ENCODE results near the gene MARCKS.
"Not testable (repeated sequence)": the region's sequence is repeated elsewhere in the genome, so short reads cannot be mapped to it uniquely, and the experiment has no call there.

MARCKS gene

GRCh38 chr6:113884011-113884410 is 26.9 kb downstream of the MARCKS start:
- DNase-seq (ENCODE audit: low read depth) = no peak

GRCh38 chr6:113886512-113886911 is 29.4 kb downstream of the MARCKS start:
- DNase-seq (ENCODE audit: low read depth) = no peak

GRCh38 chr6:113888493-113888892 is 31.3 kb downstream of the MARCKS start:
- DNase-seq (ENCODE audit: low read depth) = no peak

GRCh38 chr6:113888956-113889630 is 31.9 kb downstream of the MARCKS start:
- no peak for DNase-seq (ENCODE audit: low read depth)

GRCh38 chr6:113893451-113893850 is 36.3 kb downstream of the MARCKS start:
- DNase-seq (ENCODE audit: low read depth) = no peak

- no peak for DNase-seq (ENCODE audit: low read depth)
Measured at GRCh38 chr6:113893866-113894265, 36.7 kb downstream of the MARCKS start.

- no peak for DNase-seq (ENCODE audit: low read depth)
Measured at GRCh38 chr6:113894712-113895674, 37.8 kb downstream of the MARCKS start.

- no peak for DNase-seq (ENCODE audit: low read depth)
Measured at GRCh38 chr6:113901482-113901881, 44.3 kb downstream of the MARCKS start.

GRCh38 chr6:113903666-113904330 is 46.7 kb downstream of the MARCKS start:
- DNase-seq (ENCODE audit: low read depth) = no peak

- DNase-seq (ENCODE audit: low read depth) = no peak
Measured at GRCh38 chr6:113907102-113907815, 50.1 kb downstream of the MARCKS start.

- DNase-seq (ENCODE audit: low read depth) = no peak
Measured at GRCh38 chr6:113908801-113909200, 51.7 kb downstream of the MARCKS start.

- no peak for DNase-seq (ENCODE audit: low read depth)
Measured at GRCh38 chr6:113909224-113909856, 52.2 kb downstream of the MARCKS start.

GRCh38 chr6:113910285-113910684 is 53.1 kb downstream of the MARCKS start:
- not testable (repeated sequence) for DNase-seq (ENCODE audit: low read depth)

Measured in activated T-helper 1 cell treated with Interleukin-2 at 50 U/mL for 16 hours (primary cell).